AG04449 (cell line): Measurements from ENCODE around the gene SYNGR4.
A peak's percentile ranks its signal among the peaks of the same experiment; 100 is the strongest.

ENCODE experiments used
- CTCF ChIA-PET: fragments of 350-600 bp; formaldehyde crosslinking; extraction: SDS; loops from one replicate; lab custom pipeline; 2021; ENCODE audit warnings: antibody characterized with exemption; lab: Yijun Ruan, JAX
- POLR2A ChIA-PET: fragments of 400-600, 350-600 bp; formaldehyde crosslinking; extraction: SDS; loops from one replicate; lab custom pipeline; 2020; ENCODE audit warnings: antibody characterized with exemption, inconsistent platforms; lab: Yijun Ruan, JAX
- DNase-seq: peaks from one replicate; pipeline ENCODE4 v3.0.0-alpha.2; 2010; ENCODE audit warnings: low read depth, low spot score
- H3K4me3 ChIP-seq: 2 replicates; pipeline ENCODE4 v1.5.1; 2011; ENCODE audit warnings: low read depth, mild to moderate bottlenecking, control low read depth, low read length
- TF ChIP-seq, protein P1 (sequence below): IDR thresholded peaks from one replicate; pipeline ENCODE4 v1.5.1; 2011; ENCODE audit warnings: mild to moderate bottlenecking, moderate library complexity, low read length, control low read depth, inconsistent platforms; ENCODE audit not compliant: insufficient read depth; ENCODE audit errors: missing control alignments

Gene SYNGR4

DNA sequence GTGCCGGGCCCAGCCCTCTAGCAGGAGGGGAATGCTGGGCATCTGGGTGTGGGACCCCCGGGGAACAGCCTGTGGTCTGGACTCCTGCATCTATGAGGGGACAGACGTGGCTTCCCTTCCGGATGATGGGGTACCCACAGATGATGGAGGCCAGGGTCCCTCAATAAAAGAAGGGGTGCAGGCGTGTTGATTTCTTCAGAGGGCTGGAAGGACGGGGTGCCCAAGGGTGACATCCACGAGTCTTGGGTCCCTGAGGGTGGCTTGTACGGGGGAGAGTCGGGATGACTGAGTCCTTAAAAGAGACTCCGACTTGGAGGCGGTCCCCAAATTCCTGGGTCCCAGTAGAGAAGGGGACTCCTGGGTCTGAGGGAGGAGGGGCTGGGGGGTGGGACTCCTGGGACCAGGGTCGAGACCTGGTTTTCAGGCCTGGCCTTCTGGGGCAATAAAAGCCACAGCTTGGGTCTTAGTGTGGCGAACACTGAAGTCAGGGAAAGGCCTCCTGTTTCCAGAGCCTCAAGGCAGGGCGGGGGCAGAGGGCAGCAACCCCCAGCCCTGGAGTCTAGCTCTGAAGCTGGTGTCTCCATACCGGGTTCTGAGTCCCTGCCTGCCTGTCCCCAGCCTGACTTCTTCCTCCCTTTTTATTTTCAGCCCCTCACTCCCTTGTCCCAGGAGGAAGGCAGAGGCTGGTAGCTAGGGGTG lies 28.8 kb downstream of the SYNGR4 start:
- DNase-seq = no peak
- CTCF ChIA-PET = interaction anchor here (0.8 to 1.9 kb wide), 9 partner anchors 10 to 95 kb away, joined by 3 to 7 read pairs (median 4); no protein-coding TSS in a partner anchor
- TF ChIP-seq, protein P1, sequence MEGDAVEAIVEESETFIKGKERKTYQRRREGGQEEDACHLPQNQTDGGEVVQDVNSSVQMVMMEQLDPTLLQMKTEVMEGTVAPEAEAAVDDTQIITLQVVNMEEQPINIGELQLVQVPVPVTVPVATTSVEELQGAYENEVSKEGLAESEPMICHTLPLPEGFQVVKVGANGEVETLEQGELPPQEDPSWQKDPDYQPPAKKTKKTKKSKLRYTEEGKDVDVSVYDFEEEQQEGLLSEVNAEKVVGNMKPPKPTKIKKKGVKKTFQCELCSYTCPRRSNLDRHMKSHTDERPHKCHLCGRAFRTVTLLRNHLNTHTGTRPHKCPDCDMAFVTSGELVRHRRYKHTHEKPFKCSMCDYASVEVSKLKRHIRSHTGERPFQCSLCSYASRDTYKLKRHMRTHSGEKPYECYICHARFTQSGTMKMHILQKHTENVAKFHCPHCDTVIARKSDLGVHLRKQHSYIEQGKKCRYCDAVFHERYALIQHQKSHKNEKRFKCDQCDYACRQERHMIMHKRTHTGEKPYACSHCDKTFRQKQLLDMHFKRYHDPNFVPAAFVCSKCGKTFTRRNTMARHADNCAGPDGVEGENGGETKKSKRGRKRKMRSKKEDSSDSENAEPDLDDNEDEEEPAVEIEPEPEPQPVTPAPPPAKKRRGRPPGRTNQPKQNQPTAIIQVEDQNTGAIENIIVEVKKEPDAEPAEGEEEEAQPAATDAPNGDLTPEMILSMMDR = no peak
- POLR2A ChIA-PET = no interaction called here
- peak overlapping the region; percentile 51 for H3K4me3 ChIP-seq

DNA sequence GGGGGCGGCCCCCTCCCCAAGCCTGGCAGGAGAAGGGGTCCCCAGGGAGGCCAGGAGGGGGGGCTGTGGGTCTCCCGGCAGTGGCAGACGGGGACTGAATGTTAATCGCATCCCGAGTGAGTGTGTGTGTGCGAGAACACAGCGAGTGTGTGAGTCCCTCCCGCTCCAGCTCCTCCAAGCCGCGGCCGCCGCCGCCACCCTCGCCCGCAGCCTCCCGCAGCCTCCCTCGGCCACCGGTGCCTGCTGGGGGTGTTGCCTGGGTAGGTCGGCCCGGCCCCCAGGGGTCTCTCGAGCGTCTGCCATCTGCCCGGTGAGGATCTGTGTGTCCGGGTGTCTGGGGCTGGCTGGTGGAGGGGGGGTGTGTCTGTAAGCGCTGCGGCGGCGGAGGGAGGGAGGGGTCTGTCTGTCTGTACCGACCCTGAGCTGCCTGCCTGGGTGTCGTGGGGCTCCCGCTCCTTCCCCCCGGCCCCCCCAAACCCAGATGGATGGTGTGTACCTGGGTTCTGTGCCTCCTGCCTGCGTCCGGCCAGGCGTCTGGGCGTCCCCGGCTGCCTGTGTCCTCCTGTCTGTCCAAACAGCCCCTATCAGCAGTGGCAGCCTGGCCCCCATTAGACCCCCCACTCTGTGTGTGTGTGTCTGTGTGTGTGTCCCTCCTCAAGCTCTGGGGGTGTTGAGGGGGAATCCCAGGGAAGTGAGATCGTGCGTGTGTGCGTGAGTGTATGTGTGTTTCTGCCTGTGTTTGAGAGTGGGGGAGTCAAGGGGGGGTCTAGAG lies 29.6 kb downstream of the SYNGR4 start, which contains the start of gene GRIN2D:
Gene GRIN2D (plus strand): TSS at position 110 of the 772 bp plus-strand sequence. CDS start 4,725 bp downstream, outside the sequence.
- peak within 1 kb of the TSS; percentile 51 for H3K4me3 ChIP-seq
- ChIA-PET CTCF (interaction anchor here (0.7 to 1.9 kb wide), 10 partner anchors 10 to 94 kb away, joined by 3 to 7 read pairs (median 4); no protein-coding TSS in a partner anchor), POLR2A (no interaction called here)
- TF ChIP-seq, protein P1 = peak; percentile 11
- no peak for DNase-seq

DNA sequence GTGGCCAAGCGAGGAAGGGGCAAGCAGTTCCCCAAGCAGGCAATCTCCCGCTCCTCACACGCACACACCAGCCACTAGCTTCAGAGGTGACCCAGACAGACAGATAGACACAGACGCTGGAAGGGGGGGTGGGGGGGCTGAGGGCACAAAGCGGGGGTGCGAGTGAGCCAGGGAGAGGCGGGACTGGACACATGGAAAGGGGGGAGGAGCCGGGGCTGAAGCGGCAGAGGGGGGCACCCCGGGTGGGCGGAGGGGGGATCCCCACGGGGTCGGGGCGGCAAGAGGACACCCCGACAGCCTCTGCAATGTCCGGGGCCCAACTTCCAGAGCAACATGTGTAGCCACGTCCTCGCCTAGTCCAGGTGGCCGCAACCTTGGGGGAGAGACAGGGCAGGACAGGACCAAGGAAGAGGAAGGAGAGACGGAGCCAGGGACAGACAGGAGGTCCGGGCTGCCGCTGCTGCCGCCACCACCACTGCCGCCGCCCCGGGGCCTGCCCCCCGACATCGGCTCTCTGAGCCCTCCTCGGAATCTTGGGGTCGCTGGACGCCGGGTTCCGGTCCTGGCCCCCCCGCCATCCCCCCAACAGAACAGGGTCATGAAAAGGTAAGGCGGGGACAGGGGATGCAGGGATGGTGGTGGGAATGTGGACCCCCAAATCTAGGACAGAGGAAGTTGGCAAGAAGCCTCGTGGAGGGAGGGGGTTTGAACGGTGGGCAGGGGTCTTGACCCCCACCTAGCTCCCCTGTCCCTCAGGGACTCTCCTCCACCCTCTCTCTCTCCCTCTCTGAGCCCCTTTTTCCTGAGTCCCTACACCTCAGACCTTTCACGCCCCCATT lies 30.4 kb downstream of the SYNGR4 start:
- peak overlapping the region; percentile 51 for H3K4me3 ChIP-seq
- DNase-seq = no peak
- CTCF ChIA-PET = interaction anchor here (0.7 to 1.9 kb wide), 10 partner anchors 9 to 95 kb away, joined by 3 to 7 read pairs (median 3); no protein-coding TSS in a partner anchor
- POLR2A ChIA-PET = interaction anchor here (0.9 kb wide), 1 partner anchor 68 kb away, joined by 3 read pairs; no protein-coding TSS in a partner anchor
- TF ChIP-seq, protein P1 = no peak

DNA sequence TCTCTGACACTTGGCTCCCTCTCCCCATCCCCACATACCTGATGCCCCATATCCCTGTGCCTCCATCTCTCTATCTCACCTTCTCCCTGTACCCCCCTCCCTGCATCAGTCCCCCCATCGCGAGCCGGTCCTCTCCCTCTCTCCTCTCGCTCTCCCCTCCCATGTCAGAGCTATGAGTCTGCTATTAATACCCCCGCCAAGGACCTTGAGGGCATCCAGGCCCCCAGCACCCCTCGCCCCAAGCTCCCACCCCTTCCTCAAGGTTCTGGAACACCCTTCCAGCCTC lies 30.9 kb downstream of the SYNGR4 start:
- DNase-seq = no peak
- H3K4me3 ChIP-seq = no peak overlapping the region
- ChIA-PET CTCF (interaction anchor here (1.2 to 1.4 kb wide), 4 partner anchors 9 to 95 kb away, joined by 3 to 5 read pairs (median 3); no protein-coding TSS in a partner anchor), POLR2A (interaction anchor here (0.9 kb wide), 1 partner anchor 69 kb away, joined by 3 read pairs; no protein-coding TSS in a partner anchor)
- TF ChIP-seq, protein P1 = no peak

DNA sequence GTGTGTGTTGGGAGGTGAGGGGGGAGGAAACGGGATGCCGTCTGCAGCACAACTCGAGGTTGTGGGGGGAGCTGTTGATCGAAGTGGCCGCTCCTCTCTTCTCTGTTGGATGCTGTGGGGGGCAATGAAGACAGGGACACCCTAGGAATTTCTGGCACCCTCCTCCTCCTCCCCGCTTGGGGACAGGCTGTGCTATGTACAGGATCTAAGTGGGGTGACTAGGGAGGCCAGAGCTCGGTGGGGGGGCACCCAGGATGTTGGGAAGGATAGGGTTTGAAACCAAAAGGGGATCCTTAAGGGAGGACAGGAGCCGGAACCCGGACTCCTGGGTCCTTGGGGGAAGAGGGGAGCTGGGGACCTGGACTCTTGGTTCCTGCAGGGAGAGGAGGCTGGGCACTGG lies 31.3 kb downstream of the SYNGR4 start:
- ChIA-PET POLR2A (interaction anchor here (0.9 kb wide), 1 partner anchor 69 kb away, joined by 3 read pairs; no protein-coding TSS in a partner anchor), CTCF (interaction anchor here (0.8 to 1.4 kb wide), 5 partner anchors 9 to 94 kb away, joined by 3 to 5 read pairs (median 3); no protein-coding TSS in a partner anchor)
- no peak overlapping the region for H3K4me3 ChIP-seq
- no peak for DNase-seq
- TF ChIP-seq, protein P1 = no peak
